Panc1 (cell line): ENCODE results near the gene PCED1A. TPM values are rescaled to one million over a fixed set of nuclear protein-coding genes. Genes with fewer than 3 reads are reported as not detected.
A peak's percentile ranks its signal among the peaks of the same experiment; 100 is the strongest.

Experiments used
- ATAC-seq: fragments of 200-7000 bp; cut with Tn5 transposase; 2 replicates; pipeline ENCODE4 v1.9.1; 2020; ENCODE audit warnings: mild to moderate bottlenecking, moderate library complexity
- BruUV-seq: library from RNA; stranded (reverse); fragments of 400-500 nt; replicated peaks from 2 replicates; lab custom pipeline; 2021; lab: Mats Ljungman, UMichigan
- CTCF ChIA-PET: fragments of 300-600 bp; sonication (Branson Sonifier 250); formaldehyde crosslinking; loops from one replicate; lab custom pipeline; 2022; ENCODE audit warnings: antibody characterized with exemption; lab: Charles Lee
- POLR2A ChIA-PET: fragments of 300-600 bp; sonication (Branson Sonifier 250); formaldehyde crosslinking; loops from one replicate; lab custom pipeline; 2022; ENCODE audit warnings: antibody characterized with exemption; lab: Charles Lee
- DNase-seq: peaks from one replicate; pipeline ENCODE4 v3.0.0-alpha.2; 2010; ENCODE audit warnings: low read depth, low spot score
- H3K27ac ChIP-seq: 2 replicates; pipeline ENCODE4 v1.5.1; 2011; ENCODE audit warnings: mild to moderate bottlenecking, low read length, inconsistent platforms
- H3K27me3 ChIP-seq: fragments of 200-500 bp; sonication (Bioruptor generic); 2 replicates; pipeline ENCODE4 v1.6.0; 2014; ENCODE audit warnings: low read length, inconsistent platforms; ENCODE audit not compliant: control insufficient read depth, insufficient read depth
- H3K36me3 ChIP-seq: fragments of 200-500 bp; sonication (Bioruptor generic); 2 replicates; pipeline ENCODE4 v1.5.1; 2014; ENCODE audit warnings: inconsistent platforms, mild to moderate bottlenecking, low read length, moderate library complexity; ENCODE audit not compliant: control insufficient read depth, insufficient read depth
- H3K4me1 ChIP-seq: 2 replicates; pipeline ENCODE4 v1.5.1; 2011; ENCODE audit warnings: inconsistent platforms, mild to moderate bottlenecking, low read length, moderate library complexity; ENCODE audit not compliant: control insufficient read depth, insufficient read depth
- H3K4me3 ChIP-seq, 2 experiments: 2 replicates each; pipeline ENCODE4 v1.5.1; 2011 to 2012; ENCODE audit warnings: low read depth in 2 of 2, low read length in 2 of 2, mild to moderate bottlenecking in 2 of 2, inconsistent platforms in 1 of 2, moderate library complexity in 1 of 2
- H3K9me3 ChIP-seq: fragments of 200-500 bp; sonication (Bioruptor generic); 2 replicates; pipeline ENCODE4 v1.5.1; 2014; ENCODE audit warnings: low read depth, mild to moderate bottlenecking, inconsistent platforms, low read length, moderate library complexity; ENCODE audit not compliant: control insufficient read depth, insufficient read depth
- CTCF ChIP-seq: fragments of 450-650 bp; IDR thresholded peaks from 2 replicates; pipeline ENCODE4 v1.5.1; 2017; ENCODE audit warnings: mild to moderate bottlenecking
- POLR2AphosphoS5 ChIP-seq: IDR thresholded peaks from 2 replicates; pipeline ENCODE4 v1.6.1; 2012; ENCODE audit warnings: mild to moderate bottlenecking, low read depth, low read length, moderate library complexity
- REST ChIP-seq, 2 experiments: IDR thresholded peaks; 2 replicates each; pipeline ENCODE4 v1.6.1; 2011 to 2012; ENCODE audit warnings: low read depth in 2 of 2, control low read depth in 1 of 2, low read length in 1 of 2, mild to moderate bottlenecking in 1 of 2, moderate library complexity in 1 of 2; ENCODE audit not compliant: insufficient read depth in 1 of 2
- SIN3A ChIP-seq: IDR thresholded peaks from 2 replicates; pipeline ENCODE4 v1.6.1; 2012; ENCODE audit warnings: low read depth, mild to moderate bottlenecking, low read length, moderate library complexity, borderline replicate concordance; ENCODE audit not compliant: insufficient read depth
- TCF7L2 ChIP-seq: IDR thresholded peaks from 2 replicates; pipeline ENCODE4 v1.6.1; 2011; ENCODE audit warnings: mild to moderate bottlenecking, low read depth, low read length, inconsistent platforms
- in situ Hi-C: cut with HindIII; loops from 2 replicates; pipeline ENCODE4 v1.10.0; 2016; ENCODE audit warnings: low sequenced_read_pairs, low pct_unique_long_range_greater_than_20kb
- intact Hi-C: fragments of 100-400 bp; cut with micrococcal nuclease; formaldehyde crosslinking; loops from one replicate; pipeline ENCODE4 v1.10.0; 2022; ENCODE audit not compliant: unreplicated experiment
- total RNA-seq: library from RNA; stranded (reverse); gene quantifications from one replicate; pipeline ENCODE4 v1.2.1, GENCODE V29; 2021; ENCODE audit not compliant: unreplicated experiment

The PCED1A gene
- total RNA-seq, 1 experiment from 2014 or later, result 42.1 TPM

- TF ChIP-seq CTCF, result no peak
These were observed 25.1 kb downstream of the PCED1A start (continued) for GRCh38 chr20:2815242-2815900.

- TF ChIP-seq TCF7L2 (no peak), CTCF (no peak), POLR2AphosphoS5 (no peak), REST (IDR thresholded peaks at IDR 0.05; ENCODE audit: insufficient read depth in 1 of 2, low read depth in 2 of 2, low read length in 1 of 2) (no peak), SIN3A (no peak)
- in situ Hi-C loops (no loop called here), intact Hi-C loops (no loop called here)
- Histone ChIP-seq H3K4me3 (no peak within 1 kb of the TSS), H3K27me3 (no peaks in the 10 kb centered on the region), H3K27ac (no peak within 1 kb of the TSS), H3K36me3 (no peaks in the 10 kb centered on the region), H3K4me1 (no peaks in the 10 kb centered on the region; the same call in 1 of the 2 replicates), H3K9me3 (peaks cover 6% of the 10 kb centered on the region; the same call in 1 of the 2 replicates)
- CTCF ChIA-PET, result no interaction called here
- peak; percentile 66 for ATAC-seq
- POLR2A ChIA-PET, result no interaction called here
- DNase-seq, result peak; percentile 50
- BruUV-seq, result no TSS peak
These were observed 25.8 kb downstream of the PCED1A start, which contains the start of gene C20orf141 for GRCh38 chr20:2814587-2815051. Gene C20orf141, plus strand, starts transcription at chr20:2814987. Its CDS starts 198 bp downstream, at chr20:2815185.

GRCh38 chr20:2814076-2814475, 26.4 kb downstream of the PCED1A start:
- Histone ChIP-seq H3K4me3 (no peak overlapping the region), H3K4me1 (no peaks in the 10 kb centered on the region; the same call in 1 of the 2 replicates), H3K27ac (no peak overlapping the region), H3K9me3 (peaks cover 6% of the 10 kb centered on the region; the same call in 1 of the 2 replicates), H3K36me3 (no peaks in the 10 kb centered on the region), H3K27me3 (no peaks in the 10 kb centered on the region)
- ChIA-PET POLR2A (no interaction called here), CTCF (no interaction called here)
- no peak for TF ChIP-seq SIN3A
- TF ChIP-seq POLR2AphosphoS5, result no peak
- TF ChIP-seq TCF7L2, result no peak
- TF ChIP-seq REST (IDR thresholded peaks at IDR 0.05; ENCODE audit: insufficient read depth in 1 of 2, low read depth in 2 of 2, low read length in 1 of 2), result no peak
- no peak for TF ChIP-seq CTCF
- no TSS peak for BruUV-seq
- intact Hi-C loops (no loop called here), in situ Hi-C loops (no loop called here)
- DNase-seq, result no peak
- ATAC-seq, result no peak
